Vagina (tissue), 2 donors: ENCODE results near the gene UPK1B. TPM values are rescaled to one million over a fixed set of nuclear protein-coding genes. Genes with fewer than 3 reads are reported as not detected.
A peak's percentile ranks its signal among the peaks of the same experiment; 100 is the strongest.

ENCODE experiments used
- DNase-seq, 2 donors: peaks; one replicate each; pipeline ENCODE4 v3.0.0-alpha.2; 2017; ENCODE audit errors: extremely low spot score in 2 of 2
- H3K27ac ChIP-seq: fragments of 200-600 bp; sonication (generic); one replicate; pipeline ENCODE4 v1.5.1; 2019
- H3K27me3 ChIP-seq: fragments of 200-600 bp; sonication (generic); one replicate; pipeline ENCODE4 v1.5.1; 2019
- H3K36me3 ChIP-seq, 2 donors: fragments of 200-600 bp; sonication (generic); one replicate each; pipeline ENCODE4 v1.5.1; 2017 to 2019
- H3K4me1 ChIP-seq: fragments of 200-600 bp; sonication (generic); one replicate; pipeline ENCODE4 v1.5.1; 2019
- H3K4me3 ChIP-seq, 2 donors: fragments of 200-600 bp; sonication (generic); 1 replicate in 1 of 2; 2 replicates in 1 of 2; pipeline ENCODE4 v1.5.1; 2016 to 2019
- H3K9me3 ChIP-seq: fragments of 200-600 bp; sonication (generic); one replicate; pipeline ENCODE4 v1.5.1; 2019
- POLR2A ChIP-seq, 2 donors: fragments of 450-650 bp; IDR thresholded peaks; one replicate each; pipeline ENCODE4 v1.6.1; 2017; ENCODE audit warnings: antibody characterized with exemption in 2 of 2, mild to moderate bottlenecking in 2 of 2, moderate library complexity in 2 of 2
- POLR2AphosphoS5 ChIP-seq, 2 donors: sonication (generic); formaldehyde crosslinking; IDR thresholded peaks; one replicate each; pipeline ENCODE4 v1.9.0; 2017; ENCODE audit warnings: antibody characterized with exemption in 2 of 2, mild to moderate bottlenecking in 2 of 2, low read depth in 1 of 2; ENCODE audit not compliant: insufficient read depth in 1 of 2
- intact Hi-C: fragments of 100-400 bp; cut with DNase I; formaldehyde crosslinking; loops from one replicate; pipeline ENCODE4 v1.15.1; 2023
- total RNA-seq: library from RNA; depleted of rRNA; stranded (reverse); fragments of >200 nt; gene quantifications from one replicate; pipeline ENCODE4 v1.2.3, GENCODE V29; 2016
- TF ChIP-seq, protein P1 (sequence below), 3 experiments: fragments of 450-650 bp in 2 of 3; fragments of 200-600 bp in 1 of 3; sonication (generic) in 1 of 3; IDR thresholded peaks; one replicate each; pipeline ENCODE4 v1.5.1; 2017 to 2019; ENCODE audit warnings: antibody characterized with exemption in 3 of 3, mild to moderate bottlenecking in 2 of 3, moderate library complexity in 2 of 3

UPK1B gene
- total RNA-seq, 1 donor from 2014 or later: not detected

DNA sequence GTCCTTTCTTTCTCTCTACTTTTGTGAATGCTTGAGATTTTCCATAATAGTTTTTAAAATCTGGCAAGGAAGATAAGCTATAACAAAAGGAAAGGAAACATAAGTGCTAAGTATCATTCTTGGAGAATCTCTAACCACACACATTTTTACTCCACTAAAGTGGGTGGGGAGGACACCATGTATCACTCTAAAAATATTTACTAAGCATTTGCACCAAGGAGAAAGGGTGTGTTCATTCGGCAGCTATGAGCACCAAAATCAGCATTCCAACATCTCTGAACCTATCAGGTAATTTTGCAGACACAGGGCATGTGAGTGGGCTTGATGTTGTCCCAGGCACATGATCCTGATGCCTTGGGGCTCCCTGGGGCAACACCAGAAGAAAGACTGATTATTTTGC lies 61.8 kb downstream of the UPK1B start:
- TF ChIP-seq POLR2A (IDR thresholded peaks at IDR 0.05): no peak
- TF ChIP-seq, protein P1, sequence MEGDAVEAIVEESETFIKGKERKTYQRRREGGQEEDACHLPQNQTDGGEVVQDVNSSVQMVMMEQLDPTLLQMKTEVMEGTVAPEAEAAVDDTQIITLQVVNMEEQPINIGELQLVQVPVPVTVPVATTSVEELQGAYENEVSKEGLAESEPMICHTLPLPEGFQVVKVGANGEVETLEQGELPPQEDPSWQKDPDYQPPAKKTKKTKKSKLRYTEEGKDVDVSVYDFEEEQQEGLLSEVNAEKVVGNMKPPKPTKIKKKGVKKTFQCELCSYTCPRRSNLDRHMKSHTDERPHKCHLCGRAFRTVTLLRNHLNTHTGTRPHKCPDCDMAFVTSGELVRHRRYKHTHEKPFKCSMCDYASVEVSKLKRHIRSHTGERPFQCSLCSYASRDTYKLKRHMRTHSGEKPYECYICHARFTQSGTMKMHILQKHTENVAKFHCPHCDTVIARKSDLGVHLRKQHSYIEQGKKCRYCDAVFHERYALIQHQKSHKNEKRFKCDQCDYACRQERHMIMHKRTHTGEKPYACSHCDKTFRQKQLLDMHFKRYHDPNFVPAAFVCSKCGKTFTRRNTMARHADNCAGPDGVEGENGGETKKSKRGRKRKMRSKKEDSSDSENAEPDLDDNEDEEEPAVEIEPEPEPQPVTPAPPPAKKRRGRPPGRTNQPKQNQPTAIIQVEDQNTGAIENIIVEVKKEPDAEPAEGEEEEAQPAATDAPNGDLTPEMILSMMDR (IDR thresholded peaks at IDR 0.05): no peak
- TF ChIP-seq POLR2AphosphoS5 (IDR thresholded peaks at IDR 0.05; ENCODE audit: insufficient read depth in 1 of 2, low read depth in 1 of 2): no peak
- no peak overlapping the region for H3K27ac ChIP-seq
- peaks cover 4 to 36% of the 10 kb centered on the region in 2 donors for H3K36me3 ChIP-seq
- peaks cover 31% of the 10 kb centered on the region for H3K4me1 ChIP-seq
- no peak for DNase-seq
- no peak overlapping the region for H3K4me3 ChIP-seq
- no peaks in the 10 kb centered on the region for H3K27me3 ChIP-seq
- H3K9me3 ChIP-seq: no peaks in the 10 kb centered on the region
- intact Hi-C loops: no loop called here

DNA sequence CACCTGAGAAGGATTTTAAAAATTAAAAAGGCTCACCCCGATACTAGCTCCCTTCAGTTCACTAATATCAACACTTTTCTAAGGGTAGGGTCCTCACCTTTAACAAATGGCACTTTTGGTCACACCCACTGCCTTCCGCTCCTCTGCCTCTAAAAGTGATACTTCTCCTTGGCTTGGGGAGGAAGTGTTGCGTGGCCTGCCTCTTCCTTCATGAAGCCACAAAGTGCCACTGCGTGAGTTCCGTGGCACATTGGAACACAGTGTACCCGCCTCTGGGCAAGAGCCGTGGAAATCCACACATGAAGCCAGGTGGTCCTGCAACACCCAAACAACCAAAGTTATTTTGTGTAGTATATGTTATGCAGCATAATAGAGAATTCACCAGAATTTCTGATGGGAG lies 63.4 kb downstream of the UPK1B start:
- Histone ChIP-seq H3K4me3 (no peak overlapping the region), H3K36me3 (peaks cover 4 to 36% of the 10 kb centered on the region in 2 donors), H3K4me1 (peaks cover 40% of the 10 kb centered on the region), H3K9me3 (no peaks in the 10 kb centered on the region), H3K27ac (no peak overlapping the region), H3K27me3 (no peaks in the 10 kb centered on the region)
- TF ChIP-seq, protein P1 (IDR thresholded peaks at IDR 0.05): no peak
- TF ChIP-seq POLR2AphosphoS5 (IDR thresholded peaks at IDR 0.05; ENCODE audit: insufficient read depth in 1 of 2, low read depth in 1 of 2) (no peak), POLR2A (IDR thresholded peaks at IDR 0.05) (no peak)
- intact Hi-C loops: no loop called here
- no peak for DNase-seq

DNA sequence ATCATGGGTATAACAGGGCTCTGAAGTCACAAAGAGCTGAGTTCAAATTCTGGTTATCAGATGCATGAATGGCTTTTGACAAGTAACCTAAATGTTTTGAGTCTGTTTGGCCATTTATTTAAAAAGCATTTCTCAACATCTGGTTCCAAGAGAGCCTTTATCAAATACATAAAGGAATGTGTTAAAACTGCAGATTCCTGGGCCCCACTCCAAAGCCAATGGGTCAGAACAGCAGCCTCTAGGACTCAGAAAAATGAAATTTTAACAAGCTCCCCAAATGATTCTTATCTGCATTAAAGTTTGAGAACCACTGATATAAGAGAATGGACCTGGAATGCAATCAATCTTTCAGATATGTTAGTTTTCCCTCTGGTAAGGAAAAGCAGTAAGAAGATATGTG lies 63.9 kb downstream of the UPK1B start:
- no peak overlapping the region for H3K4me3 ChIP-seq
- DNase-seq: no peak
- H3K27ac ChIP-seq: no peak overlapping the region
- TF ChIP-seq POLR2AphosphoS5 (IDR thresholded peaks at IDR 0.05; ENCODE audit: insufficient read depth in 1 of 2, low read depth in 1 of 2): no peak
- TF ChIP-seq, protein P1 (IDR thresholded peaks at IDR 0.05): no peak
- no peak for TF ChIP-seq POLR2A (IDR thresholded peaks at IDR 0.05)
- H3K36me3 ChIP-seq: peaks cover 4 to 32% of the 10 kb centered on the region in 2 donors
- H3K4me1 ChIP-seq: peaks cover 40% of the 10 kb centered on the region
- H3K27me3 ChIP-seq: no peaks in the 10 kb centered on the region
- intact Hi-C loops: no loop called here
- no peaks in the 10 kb centered on the region for H3K9me3 ChIP-seq

DNA sequence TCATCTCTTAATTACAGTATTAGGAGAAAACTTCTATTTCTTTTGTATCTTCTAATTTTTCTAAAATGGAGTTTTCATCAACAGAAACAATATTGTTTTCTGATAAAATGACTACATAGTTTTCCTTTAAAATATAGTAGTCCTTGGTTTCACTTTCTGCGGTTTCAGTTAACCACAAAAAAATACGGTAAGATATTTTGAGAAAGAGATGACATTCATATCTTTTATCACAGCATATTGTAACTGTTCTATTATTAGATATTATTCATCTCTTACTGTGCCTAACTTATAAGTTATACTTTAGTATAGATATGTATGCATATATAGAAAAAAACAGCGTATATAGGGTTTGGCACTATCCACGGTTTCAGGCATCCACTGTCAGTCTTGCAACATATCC lies 65.0 kb downstream of the UPK1B start:
- no peak overlapping the region for H3K4me3 ChIP-seq
- H3K36me3 ChIP-seq: peaks cover 4 to 22% of the 10 kb centered on the region in 2 donors
- intact Hi-C loops: no loop called here
- no peaks in the 10 kb centered on the region for H3K27me3 ChIP-seq
- no peak for TF ChIP-seq POLR2AphosphoS5 (IDR thresholded peaks at IDR 0.05; ENCODE audit: insufficient read depth in 1 of 2, low read depth in 1 of 2)
- TF ChIP-seq, protein P1 (IDR thresholded peaks at IDR 0.05): no peak
- no peak for TF ChIP-seq POLR2A (IDR thresholded peaks at IDR 0.05)
- H3K9me3 ChIP-seq: no peaks in the 10 kb centered on the region
- no peak for DNase-seq
- peaks cover 40% of the 10 kb centered on the region for H3K4me1 ChIP-seq
- H3K27ac ChIP-seq: no peak overlapping the region

DNA sequence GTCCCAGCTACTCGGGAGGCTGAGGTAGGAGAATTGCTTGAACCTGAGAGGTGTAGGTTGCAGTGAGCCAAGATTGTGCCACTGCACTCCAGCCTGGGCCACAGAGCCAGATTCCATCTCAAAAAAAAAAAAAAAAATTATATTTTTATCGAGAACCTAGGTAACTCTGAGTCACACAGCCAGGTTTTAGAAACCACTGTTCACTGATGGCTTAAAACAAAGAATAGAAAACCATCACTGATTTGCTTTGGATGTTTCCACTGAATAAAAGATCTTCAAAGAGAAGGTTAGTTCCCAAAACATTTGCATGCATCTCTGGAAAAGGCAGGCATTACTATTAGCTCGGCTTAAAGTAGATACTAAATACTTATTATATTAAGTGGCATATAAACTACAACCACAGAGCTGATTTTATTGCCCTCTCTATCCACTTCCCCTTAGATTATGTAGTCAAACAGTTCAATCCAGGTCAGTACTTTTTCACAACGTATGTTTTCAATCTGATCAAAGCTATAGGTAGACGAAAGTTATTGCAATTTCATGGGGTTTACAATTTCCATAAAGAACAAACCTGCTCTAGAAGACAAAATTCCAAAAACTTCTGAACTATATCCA lies 65.9 kb downstream of the UPK1B start:
- Histone ChIP-seq H3K4me1 (peaks cover 40% of the 10 kb centered on the region), H3K4me3 (peak overlapping the region in 1 of 2 donors; percentile 64), H3K36me3 (peaks cover 4 to 13% of the 10 kb centered on the region in 2 donors), H3K9me3 (no peaks in the 10 kb centered on the region), H3K27me3 (no peaks in the 10 kb centered on the region), H3K27ac (peak overlapping the region; percentile 80)
- DNase-seq: no peak
- intact Hi-C loops: no loop called here
- no peak for TF ChIP-seq POLR2AphosphoS5 (IDR thresholded peaks at IDR 0.05; ENCODE audit: insufficient read depth in 1 of 2, low read depth in 1 of 2)
- no peak for TF ChIP-seq POLR2A (IDR thresholded peaks at IDR 0.05)
- TF ChIP-seq, protein P1 (IDR thresholded peaks at IDR 0.05): no peak
